Liver (tissue), 9 donors: ENCODE results near the gene SCN3A. TPM values are rescaled to one million over a fixed set of nuclear protein-coding genes. Genes with fewer than 3 reads are reported as not detected.

ENCODE experiments used
- DNase-seq: peaks from one replicate; pipeline ENCODE4 v3.0.0-alpha.2; 2017; ENCODE audit warnings: low spot score
- H3K27ac ChIP-seq, 2 donors: one replicate each; pipeline ENCODE4 v1.7.0; 2013; ENCODE audit warnings: inconsistent platforms in 2 of 2, low read length in 2 of 2, control low read depth in 1 of 2, low read depth in 1 of 2, mild to moderate bottlenecking in 1 of 2
- H3K27me3 ChIP-seq, 4 donors: one replicate each; pipeline versions ENCODE4 v1.6.1 to v1.7.0; 2013; ENCODE audit warnings: low read length in 3 of 4, inconsistent platforms in 1 of 4, mild to moderate bottlenecking in 1 of 4, moderate library complexity in 1 of 4; ENCODE audit not compliant: control insufficient read depth in 4 of 4, insufficient read depth in 4 of 4
- H3K36me3 ChIP-seq, 4 donors: one replicate each; pipeline versions ENCODE4 v1.6.1 to v1.7.0; 2013; ENCODE audit warnings: low read length in 3 of 4, mild to moderate bottlenecking in 3 of 4, low read depth in 1 of 4, moderate library complexity in 1 of 4; ENCODE audit not compliant: control insufficient read depth in 4 of 4, insufficient read depth in 3 of 4
- H3K4me1 ChIP-seq, 4 donors: one replicate each; pipeline versions ENCODE4 v1.6.1 to v1.7.0; 2013; ENCODE audit warnings: low read length in 3 of 4, mild to moderate bottlenecking in 3 of 4, moderate library complexity in 1 of 4; ENCODE audit not compliant: control insufficient read depth in 4 of 4, insufficient read depth in 4 of 4
- H3K4me3 ChIP-seq, 3 donors: one replicate each; pipeline versions ENCODE4 v1.6.1 to v1.7.0; 2013; ENCODE audit warnings: low read length in 3 of 3, control low read depth in 1 of 3, low read depth in 1 of 3, mild to moderate bottlenecking in 1 of 3
- H3K9ac ChIP-seq, 2 donors: one replicate each; pipeline ENCODE4 v1.7.0; 2013; ENCODE audit warnings: low read length in 2 of 2, mild to moderate bottlenecking in 2 of 2, moderate library complexity in 2 of 2, control low read depth in 1 of 2, low read depth in 1 of 2
- H3K9me3 ChIP-seq, 4 donors: one replicate each; pipeline versions ENCODE4 v1.6.1 to v1.7.0; 2013; ENCODE audit warnings: low read length in 3 of 4; ENCODE audit not compliant: control insufficient read depth in 4 of 4
- ATF3 ChIP-seq: IDR thresholded peaks from 2 replicates; pipeline ENCODE4 v1.6.1; 2016; ENCODE audit warnings: antibody characterized with exemption
- FOXA1 ChIP-seq: IDR thresholded peaks from 2 replicates; pipeline ENCODE4 v1.6.1; 2016; ENCODE audit warnings: antibody characterized with exemption
- HNF4A ChIP-seq, 2 donors: conservative IDR thresholded peaks; 2 replicates each; pipeline ENCODE4 v1.6.1; 2016; ENCODE audit warnings: antibody characterized with exemption in 2 of 2, mild to moderate bottlenecking in 2 of 2
- HNF4G ChIP-seq: IDR thresholded peaks from 2 replicates; pipeline ENCODE4 v1.6.1; 2016; ENCODE audit warnings: antibody characterized with exemption
- MAX ChIP-seq: IDR thresholded peaks from 2 replicates; pipeline ENCODE4 v1.6.1; 2016; ENCODE audit warnings: antibody characterized with exemption
- NR2F2 ChIP-seq: IDR thresholded peaks from 2 replicates; pipeline ENCODE4 v1.6.1; 2016; ENCODE audit warnings: antibody characterized with exemption
- RAD21 ChIP-seq, 2 donors: IDR thresholded peaks; 2 replicates each; pipeline ENCODE4 v1.6.1; 2016; ENCODE audit warnings: antibody characterized with exemption in 2 of 2, mild to moderate bottlenecking in 2 of 2
- RXRA ChIP-seq, 2 donors: IDR thresholded peaks; 2 replicates each; pipeline ENCODE4 v1.6.1; 2017 to 2018; ENCODE audit warnings: antibody characterized with exemption in 2 of 2, mild to moderate bottlenecking in 1 of 2
- SP1 ChIP-seq: IDR thresholded peaks from 2 replicates; pipeline ENCODE4 v1.6.1; 2018; ENCODE audit warnings: antibody characterized with exemption, mild to moderate bottlenecking
- YY1 ChIP-seq: IDR thresholded peaks from 2 replicates; pipeline ENCODE4 v1.6.1; 2016; ENCODE audit warnings: antibody characterized with exemption, mild to moderate bottlenecking
- WGBS: extraction: QIAGEN DNeasy Blood & Tissue Kit; methylation state at CpG from one replicate; pipeline ENCODE4 v1.1.7; 2013; 5-methylcytosine and 5-hydroxymethylcytosine counted together
- polyA plus RNA-seq, 2 donors: library from polyadenylated mRNA; stranded (reverse) in 1 of 2; unstranded in 1 of 2; fragments of 200-250 nt in 1 of 2; fragments of >200 nt in 1 of 2; fragmentation: Nextera tagmentation in 1 of 2; extraction: Ambion mirVana in 1 of 2; gene quantifications; one replicate each; pipeline versions ENCODE4 v1.2.1 to v1.2.3, GENCODE V29; 2013 to 2015
- total RNA-seq, 2 donors: library from RNA; depleted of rRNA; stranded (reverse); fragments of >200 nt; gene quantifications; one replicate each; pipeline ENCODE4 v1.2.3, GENCODE V29; 2014
- donor health status: healthy.
- donor health status: healthy.
- donor health status: healthy.
- donor health status: healthy.
- donor health status: healthy.

SCN3A gene
- total and polyA plus RNA-seq, 4 donors: 0.05 to 1.0 (median 0.29) TPM

- no peaks in the 10 kb centered on the region for H3K9me3 ChIP-seq
- 89% methylated on average over 6 of the region's 6 CpGs for WGBS
- H3K36me3 ChIP-seq: no peaks in the 10 kb centered on the region
- H3K27ac ChIP-seq: no peak overlapping the region
- H3K4me1 ChIP-seq: no peaks in the 10 kb centered on the region
- H3K4me3 ChIP-seq: no peak overlapping the region
- DNase-seq: no peak
- TF ChIP-seq FOXA1 (no peak), SP1 (no peak), HNF4A (conservative IDR thresholded peaks at IDR 0.05) (no peak), MAX (no peak), RXRA (IDR thresholded peaks at IDR 0.05) (no peak), RAD21 (IDR thresholded peaks at IDR 0.05) (no peak), HNF4G (no peak), YY1 (no peak), ATF3 (no peak), NR2F2 (no peak)
- no peaks in the 10 kb centered on the region for H3K27me3 ChIP-seq
- H3K9ac ChIP-seq: no peak overlapping the region
Measured at GRCh38 chr2:165044505-165045303, 159.1 kb downstream of the SCN3A start.

Other genes with a start within 250 kb of the SCN3A start
- gene SLC38A11, start 248.5 kb downstream of the SCN3A start, total RNA-seq: 1 to 10 TPM; 1.7 to 2.9 TPM
- 1 to 10 TPM in 1 of 2 donors, under 1 TPM in 1; 0.54 to 3.3 TPM for gene SLC38A11, start 248.5 kb downstream of the SCN3A start, polyA plus RNA-seq
- under 1 TPM; 0.05 to 0.33 TPM for gene SCN2A, start 35.4 kb upstream of the SCN3A start, total RNA-seq
- gene SCN2A, start 35.4 kb upstream of the SCN3A start, polyA plus RNA-seq: under 1 TPM; 0.01 to 0.06 TPM